Activated T-cell treated with anti-CD3 and anti-CD28 coated beads, Interleukin-2, amount 50 U/mL, for 1 hour (primary cell): ENCODE results near the gene MYH7.
A peak's percentile ranks its signal among the peaks of the same experiment; 100 is the strongest.
"Not testable (repeated sequence)": the region's sequence is repeated elsewhere in the genome, so short reads cannot be mapped to it uniquely, and the experiment has no call there.

Experiments
- DNase-seq: peaks from one replicate; pipeline ENCODE4 v3.0.0-alpha.2; 2020

MYH7 gene

DNA sequence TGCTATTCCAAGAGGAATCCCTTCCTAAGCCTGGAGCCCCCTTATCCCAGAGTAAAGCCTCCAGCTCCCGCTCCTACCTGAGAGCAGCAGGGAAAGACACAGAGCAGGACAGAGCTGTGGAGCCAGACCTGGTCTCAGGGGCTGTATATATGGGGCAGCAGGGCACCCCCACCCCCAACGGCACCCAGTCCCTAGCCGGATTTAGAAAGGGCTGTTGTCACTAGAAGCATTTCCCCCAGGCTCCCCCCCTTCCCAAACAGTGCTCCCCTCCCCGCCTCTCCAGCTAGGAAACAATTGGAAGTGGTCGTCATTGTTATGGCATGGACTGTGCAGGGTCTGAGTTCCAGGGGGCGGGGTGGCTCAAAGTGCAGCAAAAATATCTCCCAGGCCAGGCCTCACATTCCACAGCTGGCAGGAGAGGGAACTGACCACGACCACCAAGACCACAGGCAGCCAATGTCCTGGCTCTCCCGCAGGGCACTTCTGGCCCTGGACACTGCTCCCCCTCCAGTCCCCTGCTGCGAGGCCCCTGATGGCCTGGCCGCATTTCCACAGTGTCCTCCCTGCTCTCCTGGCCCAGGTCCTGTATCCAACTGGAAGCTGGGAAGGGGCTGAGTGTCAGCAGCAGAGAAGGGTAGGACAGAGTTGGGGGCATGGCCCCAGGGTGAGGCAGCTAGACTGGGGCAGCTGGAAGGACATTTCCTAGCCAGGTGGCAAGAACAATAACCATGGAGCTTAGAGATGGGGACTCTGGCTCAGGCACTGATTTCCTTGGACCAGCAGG lies at the start of gene MYH7:
TSS of gene MYH7 (minus strand) at position 118 of the 784 bp plus-strand sequence. CDS start 1,928 bp downstream, outside the sequence.
- DNase-seq, result no peak

DNA sequence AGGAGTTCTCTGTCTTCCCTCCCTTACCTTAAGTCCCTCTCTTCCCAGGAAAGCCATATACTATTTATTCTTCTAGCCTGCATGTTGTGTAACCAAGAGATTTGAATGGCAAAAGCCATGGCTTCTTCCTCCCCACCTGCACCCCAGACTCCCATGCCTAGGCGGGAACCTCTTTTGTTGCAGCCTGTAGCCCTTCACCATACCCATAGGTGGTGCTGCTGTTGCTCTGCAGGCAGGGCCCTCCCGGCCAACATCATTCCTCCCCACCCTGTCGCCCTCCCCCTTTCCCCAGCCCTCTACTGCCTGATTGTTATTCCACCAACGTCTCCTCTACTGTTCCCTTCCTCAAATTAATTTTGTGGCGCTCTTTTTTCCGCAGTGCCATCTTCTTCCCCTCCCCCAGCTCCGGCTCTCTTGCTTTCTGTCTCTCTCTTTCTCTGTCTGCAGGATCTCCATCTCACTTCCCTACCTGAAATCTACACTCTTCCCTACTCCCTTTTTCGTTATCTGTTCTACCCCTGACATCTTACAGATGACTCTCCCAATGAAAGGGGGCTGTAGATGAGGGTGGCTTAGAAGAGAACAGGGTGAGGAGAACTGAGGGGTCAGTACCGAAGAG lies 47.9 kb upstream of the MYH7 start:
- no peak for DNase-seq

DNA sequence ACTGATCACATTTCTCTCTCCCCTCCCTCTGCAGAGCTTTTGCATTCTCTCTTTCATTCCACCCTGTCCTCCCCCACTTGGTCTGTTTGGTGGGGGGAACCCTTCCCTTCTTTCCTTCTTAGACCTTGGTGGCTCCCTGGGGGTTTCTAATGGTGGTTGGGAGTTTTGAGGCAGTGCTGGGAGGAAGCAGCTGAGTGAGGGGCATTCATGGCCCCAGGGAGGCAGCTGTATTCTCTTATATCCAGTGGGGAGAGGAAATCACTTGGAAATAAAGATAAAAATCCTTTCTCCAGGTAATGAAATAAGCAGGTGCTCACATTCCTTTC lies 47.3 kb upstream of the MYH7 start:
- no peak for DNase-seq

DNA sequence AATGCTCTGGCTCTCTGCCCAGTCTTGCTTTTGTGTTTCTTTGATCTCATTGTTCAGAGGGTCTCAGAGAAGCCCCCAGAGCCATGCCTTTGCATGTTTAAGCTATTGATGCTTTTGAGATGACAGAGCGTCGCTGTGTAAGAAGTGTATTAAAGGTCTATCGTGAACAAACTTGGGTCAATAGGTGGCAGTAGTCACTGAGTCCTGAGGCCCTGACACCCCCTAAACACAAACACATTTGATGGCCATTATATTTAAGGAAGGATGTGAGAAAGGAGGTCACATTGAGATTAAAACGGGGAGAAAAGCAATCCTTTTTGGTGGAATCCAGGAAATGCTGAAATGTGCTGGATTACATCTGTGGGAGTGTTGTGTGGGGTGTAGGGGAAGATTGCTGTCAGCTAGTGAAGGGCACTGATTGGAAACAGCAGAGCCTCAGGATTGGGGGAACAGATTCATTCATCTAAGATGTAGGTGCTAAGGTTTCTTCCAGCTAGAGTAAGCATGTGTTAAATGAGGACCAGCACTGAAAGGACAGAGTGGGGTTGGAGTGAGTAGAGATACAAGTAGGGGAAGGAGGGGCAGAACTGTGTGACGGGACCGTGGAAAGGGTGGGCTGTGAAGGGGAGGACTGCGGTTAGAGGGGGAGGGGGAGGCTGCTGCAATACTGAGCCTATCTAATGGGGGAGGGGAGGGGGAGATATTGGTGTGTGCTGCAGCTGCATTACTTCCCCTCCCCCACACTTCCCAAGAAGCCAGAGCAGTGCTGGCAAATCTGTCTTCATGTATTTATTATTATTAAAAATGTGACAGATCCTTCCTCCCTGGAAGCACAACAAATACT lies 46.7 kb upstream of the MYH7 start:
- DNase-seq, result no peak

DNA sequence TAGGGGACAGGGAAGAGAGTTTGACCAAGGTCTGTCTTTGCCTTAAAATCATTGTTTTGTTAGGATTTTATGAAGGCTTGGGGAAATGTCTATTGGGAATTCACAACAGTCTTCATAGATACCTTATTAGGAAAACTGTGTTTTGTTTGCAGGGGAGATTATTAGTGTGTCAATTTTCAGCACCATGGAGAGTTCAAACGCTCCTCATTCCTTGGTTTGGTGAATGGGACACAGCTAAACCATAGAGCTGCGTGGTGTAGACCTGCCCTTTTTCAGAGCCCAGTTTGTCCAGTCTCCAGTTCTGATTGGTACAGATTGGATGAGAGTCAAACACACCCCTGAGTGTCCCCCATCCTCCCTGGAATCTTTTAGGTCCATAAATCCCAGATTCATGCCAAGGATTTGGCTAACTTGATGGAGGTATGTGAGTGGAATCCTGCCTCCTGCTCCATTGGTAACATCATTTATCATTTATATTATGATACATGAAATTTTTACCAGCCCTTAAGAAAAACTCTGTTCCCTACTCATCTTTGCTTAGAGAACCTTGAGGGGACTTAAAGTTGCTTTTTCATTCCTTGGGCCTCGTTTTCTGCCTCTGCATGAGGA lies 46.0 kb upstream of the MYH7 start:
- DNase-seq, result no peak

DNA sequence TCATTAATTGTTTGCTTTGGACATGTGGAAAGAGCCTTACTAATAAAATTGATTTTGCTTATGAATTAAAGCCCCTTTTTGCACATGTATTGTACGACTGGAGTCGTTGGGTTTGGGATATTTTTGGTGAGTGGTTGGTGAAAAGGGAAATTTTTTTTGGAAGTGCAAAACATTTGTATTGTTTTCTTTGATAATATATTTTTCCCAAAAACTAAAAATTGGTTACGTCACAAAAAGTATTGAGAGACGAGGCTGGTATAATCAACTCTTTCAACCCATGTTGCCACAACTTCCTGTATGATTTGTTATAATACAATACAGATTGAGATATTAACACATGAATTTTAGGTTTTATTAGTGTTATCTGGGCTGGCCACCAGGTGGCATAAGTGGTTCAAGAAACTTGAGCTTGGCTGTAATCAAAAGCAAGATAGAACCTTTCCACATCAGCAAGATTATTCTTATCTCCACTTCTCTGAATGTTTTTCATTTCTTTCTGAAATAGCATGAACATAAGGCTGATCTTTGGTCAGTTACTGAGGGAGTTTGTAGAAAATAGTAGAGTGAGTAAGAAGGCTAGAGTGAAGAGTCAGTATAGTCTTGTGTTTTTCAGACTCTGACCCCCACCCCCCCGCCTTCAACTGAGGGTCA lies 42.8 kb upstream of the MYH7 start:
- DNase-seq, result peak; percentile 60

DNA sequence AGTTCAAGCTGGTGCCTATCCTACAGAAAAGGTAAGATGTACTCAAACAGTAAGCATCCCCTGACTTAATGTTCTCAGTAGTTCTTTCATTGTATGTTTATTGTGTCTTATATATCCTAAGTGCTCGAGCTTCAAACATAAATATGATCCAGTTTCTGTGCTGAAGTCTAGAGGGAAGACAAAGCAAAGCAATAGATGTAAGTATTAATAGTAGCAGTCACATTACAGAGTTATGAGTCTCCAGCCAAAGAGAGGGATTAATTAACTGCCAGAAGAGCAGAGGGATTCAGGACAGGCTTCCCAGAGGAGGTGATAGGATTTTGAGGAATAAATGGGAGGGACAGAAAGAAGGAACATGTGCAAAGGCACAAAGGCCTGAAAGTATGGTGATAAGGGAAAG lies 35.5 kb upstream of the MYH7 start:
- no peak for DNase-seq

DNA sequence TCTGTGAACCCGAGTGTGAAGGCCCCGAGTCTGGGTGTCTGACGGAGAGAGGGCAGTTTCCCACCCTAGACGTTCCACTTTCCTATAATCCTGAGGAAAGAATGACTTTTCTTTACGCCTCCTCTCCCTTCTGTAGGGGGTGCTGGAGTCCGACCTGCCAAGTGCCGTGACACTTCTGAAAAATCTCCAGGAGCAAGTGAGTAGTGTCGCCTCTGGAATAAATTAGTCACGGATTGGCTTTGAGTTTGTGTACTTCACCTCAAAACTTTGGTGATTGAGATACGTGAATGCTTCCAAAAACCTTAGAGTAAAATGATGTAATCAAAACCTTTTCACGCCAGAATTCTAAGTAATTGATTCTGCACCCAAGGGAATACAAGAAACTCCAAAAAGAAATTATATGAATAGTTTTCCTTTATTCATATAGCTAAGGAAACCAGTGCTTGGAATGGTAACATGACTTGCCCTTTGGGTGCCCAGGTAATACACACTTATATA lies 34.5 kb upstream of the MYH7 start:
- no peak for DNase-seq

DNA sequence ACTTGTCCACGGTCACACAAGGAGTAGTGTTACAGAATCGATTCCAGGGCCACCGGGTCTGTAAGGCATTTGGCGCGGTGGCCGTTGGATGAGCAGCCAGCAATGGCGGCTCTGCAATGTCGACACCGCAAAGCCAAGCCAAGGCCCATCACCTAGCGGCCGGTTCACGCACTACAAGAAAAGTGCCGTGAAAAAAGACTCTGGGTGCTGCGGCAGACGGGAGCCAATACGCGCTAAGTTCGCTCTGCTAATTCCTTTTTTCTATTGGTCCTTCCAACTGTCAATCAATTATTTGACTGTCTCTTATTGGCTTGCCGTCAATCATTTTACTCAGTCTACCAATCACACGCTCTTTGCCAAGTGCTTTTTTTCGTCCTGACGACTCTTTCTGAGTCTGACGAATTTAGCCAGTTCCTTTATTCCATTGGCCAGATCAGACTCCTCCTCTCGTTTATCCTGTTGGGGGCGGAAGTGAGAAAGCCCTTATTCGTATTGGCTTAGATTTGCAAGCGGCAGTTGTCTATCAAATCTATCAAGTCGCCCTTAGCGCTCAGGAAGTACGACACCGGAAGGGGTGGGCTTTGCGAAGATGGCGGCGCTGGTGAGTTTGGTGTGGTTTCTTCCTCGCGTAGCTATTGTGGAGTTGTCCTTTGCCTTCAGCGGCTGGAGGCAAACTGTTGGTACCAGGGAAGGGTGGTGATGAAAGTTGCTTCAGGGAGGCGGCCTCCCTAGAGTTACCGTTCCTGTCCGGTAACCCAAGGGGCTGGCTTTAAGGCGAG lies 33.9 kb upstream of the MYH7 start, which contains the start of gene NGDN:
TSS of gene NGDN (plus strand) at position 577 of the 779 bp plus-strand sequence. CDS start at position 590, 13 bp downstream.
- DNase-seq, result peak; percentile 91

DNA sequence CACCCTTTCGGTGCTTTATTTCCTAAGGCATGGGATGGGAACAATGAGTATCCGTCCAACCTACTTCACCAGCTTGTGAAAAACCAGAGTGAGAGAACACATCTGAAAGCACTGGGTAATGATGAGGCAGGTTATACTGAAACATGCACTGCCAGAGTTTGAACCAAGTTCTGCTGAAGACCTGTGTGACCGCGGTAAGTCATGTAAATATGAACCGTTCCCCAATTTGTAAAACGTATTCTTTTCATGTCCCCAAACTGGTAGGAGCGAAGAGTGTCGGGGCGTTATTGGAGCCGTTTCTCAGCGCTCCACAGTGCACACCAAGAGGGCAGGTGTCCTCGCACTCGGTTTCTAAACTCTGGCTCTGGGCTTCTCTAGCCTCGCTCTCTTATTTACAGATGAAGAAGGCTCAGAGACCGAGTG lies 33.3 kb upstream of the MYH7 start:
- DNase-seq, result no peak

DNA sequence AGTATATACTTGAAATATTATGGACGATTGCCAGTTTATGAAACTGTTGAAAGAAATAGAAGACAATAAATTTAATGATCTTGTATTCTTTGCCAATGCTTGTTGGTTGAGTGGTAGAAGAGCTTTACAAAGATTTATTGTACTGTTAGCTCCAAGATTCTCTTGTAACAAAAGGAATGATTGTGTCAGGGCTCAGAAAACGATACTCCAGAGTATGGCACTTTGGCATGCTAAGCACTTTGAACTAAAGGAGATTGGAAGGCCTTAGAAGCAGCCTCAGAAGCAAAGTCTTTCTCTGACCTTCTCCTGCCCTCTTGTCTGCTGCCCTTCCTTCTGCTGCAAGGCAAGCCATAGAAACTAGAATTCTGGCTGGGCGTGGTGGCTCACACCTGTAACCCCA lies 29.8 kb upstream of the MYH7 start:
- no peak for DNase-seq

DNA sequence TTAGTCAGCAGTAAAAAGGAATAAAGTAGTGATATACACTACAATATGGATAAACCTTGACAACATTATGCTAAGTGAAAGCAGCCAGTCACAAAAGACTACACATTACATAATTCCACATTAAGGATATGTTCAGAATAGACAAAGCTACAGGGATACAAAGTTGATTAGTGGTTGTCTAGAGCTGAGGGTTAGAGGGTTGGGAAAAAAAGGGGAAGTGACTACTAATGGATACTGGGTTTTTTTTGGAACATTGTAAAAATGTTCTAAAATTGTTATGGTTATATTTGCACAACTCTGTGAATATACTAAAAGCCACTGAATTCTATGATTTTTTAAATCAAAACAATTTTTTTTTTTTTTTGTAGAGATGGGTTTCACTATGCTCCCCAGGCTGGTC lies 29.2 kb upstream of the MYH7 start:
- no peak for DNase-seq

DNA sequence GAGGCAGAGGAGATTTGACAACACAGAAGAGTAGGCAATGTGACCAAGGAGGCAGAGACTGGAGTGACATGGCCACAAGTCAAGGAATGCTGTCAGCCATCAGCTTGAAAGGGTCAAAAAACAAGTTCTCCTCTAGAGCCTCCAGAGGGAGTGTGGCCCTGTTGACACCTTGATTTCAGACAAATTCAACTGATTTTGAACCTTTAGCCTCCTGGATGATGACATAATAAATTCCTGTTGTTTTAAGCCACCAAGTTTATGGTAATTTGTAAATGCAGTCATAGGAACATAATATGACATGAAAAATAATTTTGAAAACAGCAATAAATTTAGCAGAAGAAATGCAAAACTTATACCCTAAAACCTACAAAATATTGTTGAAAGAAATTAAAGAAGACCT lies 25.5 kb upstream of the MYH7 start:
- DNase-seq, result no peak

DNA sequence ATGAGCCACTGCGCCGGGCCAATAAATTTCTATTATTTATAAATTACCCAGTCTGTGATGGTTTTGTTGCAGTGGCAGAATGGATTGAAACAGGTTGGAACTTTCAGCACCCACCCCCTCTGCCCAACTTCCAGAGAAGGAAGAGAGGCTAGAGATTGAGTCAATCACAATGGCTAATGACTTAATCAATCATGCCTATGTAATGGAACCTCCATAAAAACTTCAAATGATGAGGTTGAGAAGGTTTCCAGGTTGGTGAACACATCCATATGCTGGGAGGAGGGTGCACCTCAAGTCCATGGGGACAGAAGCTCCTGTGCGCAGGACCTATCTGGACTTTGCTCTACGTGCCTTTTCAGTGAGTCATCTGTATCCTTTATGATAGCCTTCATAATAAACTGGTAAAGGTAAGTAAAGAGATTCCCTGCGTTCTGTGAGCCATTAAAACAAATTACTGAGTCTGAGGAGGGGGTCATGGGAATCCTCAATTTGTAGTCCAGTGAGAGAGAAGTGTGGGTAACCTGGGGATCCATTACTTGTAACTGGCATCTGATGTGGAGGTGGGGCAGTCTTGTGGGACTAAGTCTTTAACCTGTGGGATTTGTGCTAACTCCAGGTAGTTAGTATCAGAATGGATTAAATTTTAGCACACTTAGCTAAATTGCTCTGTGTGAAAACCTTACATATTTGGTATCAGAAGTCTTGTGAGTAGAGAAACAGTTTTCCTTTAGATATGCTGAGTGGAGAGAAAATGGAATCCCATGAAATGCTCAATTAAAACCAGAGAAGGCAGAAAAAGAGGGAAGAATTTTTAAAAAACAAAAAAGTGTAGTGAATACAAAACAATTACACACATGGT lies 22.4 kb upstream of the MYH7 start:
- no peak for DNase-seq

DNA sequence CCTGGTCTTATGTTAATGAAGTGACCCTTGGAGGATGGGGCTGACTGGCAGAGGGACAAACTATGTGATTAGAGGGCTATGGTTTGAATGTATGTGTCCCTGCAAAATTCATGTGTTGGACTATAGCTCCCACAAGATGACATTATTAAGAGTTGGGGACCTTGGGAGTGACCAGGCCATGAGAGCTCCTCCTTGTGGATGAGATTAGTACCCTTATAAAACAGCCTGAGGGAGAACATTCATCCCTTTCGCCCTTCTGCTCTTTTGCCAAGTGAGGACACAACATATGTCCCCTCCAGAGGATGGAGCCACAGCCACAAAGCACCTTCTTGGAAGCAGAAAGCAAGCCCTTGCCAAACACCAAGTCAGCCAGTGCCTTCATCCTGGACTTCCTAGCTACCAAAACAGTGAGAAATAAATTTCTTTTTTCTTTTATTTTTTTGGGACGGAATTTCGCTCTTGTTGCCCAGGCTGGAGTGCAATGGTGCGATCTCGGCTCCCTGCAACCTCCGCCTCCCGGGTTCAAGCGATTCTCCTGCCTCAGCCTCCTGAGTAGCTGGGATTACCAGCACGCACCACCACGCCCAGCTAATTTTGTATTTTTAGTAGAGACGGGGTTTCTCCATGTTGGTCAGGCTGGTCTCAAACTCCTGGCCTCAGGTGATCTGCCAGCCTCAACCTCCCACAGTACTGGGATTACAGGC lies 21.6 kb upstream of the MYH7 start:
- DNase-seq, result not testable (repeated sequence)

DNA sequence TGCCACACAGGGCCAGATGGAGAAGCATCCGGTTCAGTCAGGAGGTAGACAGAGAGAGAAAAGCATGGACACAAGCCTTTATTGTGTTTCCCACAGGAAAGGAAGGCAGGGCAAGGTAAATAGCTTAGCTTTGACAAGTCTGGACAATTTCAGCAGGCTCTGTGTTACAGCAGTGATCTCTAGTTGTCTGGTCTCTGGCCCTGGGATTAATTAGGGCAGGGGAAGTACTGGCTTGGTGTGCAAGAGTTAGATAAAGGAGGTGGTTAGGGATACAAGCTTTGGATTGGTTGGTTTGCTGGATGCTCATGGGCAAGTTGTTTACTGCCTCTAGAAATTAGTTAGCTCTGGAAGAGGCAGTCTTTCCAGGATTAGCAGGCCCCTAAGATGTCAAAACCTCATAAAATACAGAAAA lies 19.0 kb upstream of the MYH7 start:
- no peak for DNase-seq

DNA sequence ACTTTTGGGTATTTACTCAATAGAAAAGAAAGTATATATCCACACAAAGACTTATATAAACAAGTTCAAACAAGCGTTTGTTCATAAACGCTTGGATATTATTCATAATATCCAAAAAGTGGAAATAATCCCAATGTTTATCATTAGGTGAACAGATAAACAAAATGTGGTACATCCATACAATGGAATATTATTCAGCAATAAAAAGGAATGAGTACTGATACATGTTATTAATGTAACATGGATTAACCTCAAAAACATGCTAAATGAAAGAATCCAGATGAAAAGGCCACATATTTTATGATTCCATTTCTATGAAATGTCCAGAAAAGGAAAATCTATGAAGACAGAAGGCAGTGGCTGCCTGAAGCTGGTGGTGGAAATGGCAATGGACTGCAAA lies 16.8 kb upstream of the MYH7 start:
- no peak for DNase-seq

DNA sequence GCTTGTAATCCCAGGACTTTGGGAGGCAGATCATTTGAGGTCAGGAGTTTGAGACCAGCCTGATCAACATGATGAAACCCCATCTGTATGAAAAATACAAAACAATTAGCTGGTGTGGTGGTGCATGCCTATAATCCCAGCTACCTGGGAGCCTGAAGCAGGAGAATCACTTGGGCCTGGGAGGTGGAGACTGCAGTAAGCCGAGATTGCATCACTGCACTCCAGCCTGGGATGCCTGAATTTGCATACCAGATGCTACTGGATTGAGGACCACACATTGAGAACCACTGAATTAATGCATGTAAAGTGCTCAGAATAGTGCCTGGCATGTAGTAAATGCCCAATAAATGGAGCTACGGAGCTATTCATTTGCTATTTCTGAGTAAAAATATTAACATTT lies 14.9 kb upstream of the MYH7 start:
- DNase-seq, result no peak

DNA sequence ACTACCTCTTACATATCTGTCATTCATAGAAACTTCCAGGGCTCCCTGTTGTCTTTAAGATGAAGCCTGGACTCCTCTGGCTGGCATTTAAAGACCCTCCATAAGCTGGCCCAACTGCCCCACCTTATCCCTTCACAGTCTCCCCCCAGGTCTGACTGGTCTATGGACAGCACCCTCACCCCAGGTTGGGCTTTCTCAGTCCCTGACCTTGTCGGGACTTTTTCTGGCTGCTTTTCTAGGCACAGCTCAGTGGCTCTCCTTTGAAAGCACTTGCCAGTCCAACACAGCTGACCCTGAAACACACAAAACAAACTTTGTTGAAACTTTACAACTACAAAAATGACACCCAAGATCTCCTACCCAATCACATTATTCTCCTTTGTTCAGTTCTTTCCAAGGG lies 13.9 kb upstream of the MYH7 start:
- no peak for DNase-seq
